SIG-M5 (cell line): ENCODE measurements around the gene AIFM1.

ENCODE experiments used
- DNase-seq: peaks from one replicate; lab custom pipeline; 2025; lab: John Stamatoyannopoulos, UW

Gene AIFM1

DNA sequence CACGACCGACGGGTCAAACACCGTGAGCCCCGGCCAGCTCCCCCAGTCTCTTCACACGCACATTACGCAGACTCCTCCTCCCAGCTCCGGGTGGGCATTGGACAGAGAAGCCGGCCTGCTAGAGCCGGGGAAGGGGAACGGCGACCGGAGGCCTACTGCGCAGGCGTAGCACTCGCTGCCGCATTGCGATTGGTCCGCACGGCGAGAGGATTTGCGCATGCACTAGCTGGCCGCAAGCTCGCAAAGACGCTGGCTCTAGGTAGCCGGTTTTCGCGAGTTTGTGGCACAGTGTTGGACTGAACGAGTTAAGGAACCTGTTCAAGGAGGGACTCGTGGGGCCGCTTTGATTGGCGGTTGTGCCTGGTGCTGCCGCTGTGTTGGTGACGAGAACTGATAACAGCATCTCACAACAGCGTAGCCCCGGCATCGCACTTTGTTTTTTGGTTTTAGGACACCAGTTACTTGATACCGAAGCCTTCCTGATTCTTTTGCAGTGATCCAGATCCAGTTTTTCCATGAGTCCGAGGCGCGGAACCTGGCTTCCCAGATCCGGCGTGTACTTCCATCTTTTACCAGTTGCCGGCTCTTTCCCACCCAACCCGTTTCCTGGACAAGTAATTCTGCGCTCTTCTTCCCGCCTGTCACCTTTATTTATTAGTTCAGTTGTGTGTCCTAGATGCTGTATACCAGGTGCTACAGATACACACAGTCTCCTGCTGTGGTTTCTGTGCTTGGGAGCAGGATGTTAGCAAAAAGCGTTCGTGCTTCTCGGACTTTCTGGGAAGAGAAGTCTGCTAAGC is at the start of gene AIFM1:
AIFM1 (minus strand) TSS at position 139 of the 800 bp plus-strand sequence. CDS start 185 bp downstream, outside the sequence.
- peak; percentile 60 for DNase-seq

DNA sequence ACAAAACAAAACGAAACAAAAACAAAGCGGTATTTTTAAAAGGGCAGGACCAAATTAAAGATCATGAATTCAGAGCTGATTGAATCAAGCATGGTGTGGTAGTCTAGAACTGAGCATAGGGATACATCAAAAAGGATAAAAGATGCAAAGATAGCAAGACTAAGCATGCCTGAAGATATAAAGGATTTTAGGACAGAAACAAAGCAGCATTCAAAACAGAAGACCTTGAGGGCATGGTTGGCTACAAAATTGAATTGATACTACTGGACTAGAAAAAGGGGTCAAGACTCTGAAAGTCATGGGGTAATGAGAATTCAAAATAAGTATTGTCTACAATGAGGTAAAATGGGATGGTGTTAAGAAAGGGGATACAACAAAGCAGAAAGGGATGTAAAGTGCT is 47.7 kb upstream of the AIFM1 start:
- DNase-seq = no peak

DNA sequence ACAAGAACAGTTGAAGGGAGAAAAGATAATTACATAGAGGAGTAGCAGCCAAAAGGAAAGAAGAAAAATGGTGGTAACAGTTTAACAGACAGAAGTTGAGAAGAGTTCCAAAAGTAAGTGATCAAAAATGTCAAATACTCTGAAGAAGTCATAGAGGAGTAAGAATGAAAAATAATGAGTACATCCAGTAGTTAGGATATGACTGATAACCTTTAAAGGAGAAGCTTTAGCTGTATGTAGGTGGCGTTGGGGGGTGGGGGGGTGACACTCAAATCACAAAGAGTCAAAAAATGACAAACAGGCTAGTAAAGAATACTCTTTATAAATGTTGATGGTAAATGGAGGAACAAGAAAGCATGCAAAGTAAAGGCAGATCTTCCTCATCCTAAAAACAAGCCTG is 46.7 kb upstream of the AIFM1 start:
- no peak for DNase-seq

DNA sequence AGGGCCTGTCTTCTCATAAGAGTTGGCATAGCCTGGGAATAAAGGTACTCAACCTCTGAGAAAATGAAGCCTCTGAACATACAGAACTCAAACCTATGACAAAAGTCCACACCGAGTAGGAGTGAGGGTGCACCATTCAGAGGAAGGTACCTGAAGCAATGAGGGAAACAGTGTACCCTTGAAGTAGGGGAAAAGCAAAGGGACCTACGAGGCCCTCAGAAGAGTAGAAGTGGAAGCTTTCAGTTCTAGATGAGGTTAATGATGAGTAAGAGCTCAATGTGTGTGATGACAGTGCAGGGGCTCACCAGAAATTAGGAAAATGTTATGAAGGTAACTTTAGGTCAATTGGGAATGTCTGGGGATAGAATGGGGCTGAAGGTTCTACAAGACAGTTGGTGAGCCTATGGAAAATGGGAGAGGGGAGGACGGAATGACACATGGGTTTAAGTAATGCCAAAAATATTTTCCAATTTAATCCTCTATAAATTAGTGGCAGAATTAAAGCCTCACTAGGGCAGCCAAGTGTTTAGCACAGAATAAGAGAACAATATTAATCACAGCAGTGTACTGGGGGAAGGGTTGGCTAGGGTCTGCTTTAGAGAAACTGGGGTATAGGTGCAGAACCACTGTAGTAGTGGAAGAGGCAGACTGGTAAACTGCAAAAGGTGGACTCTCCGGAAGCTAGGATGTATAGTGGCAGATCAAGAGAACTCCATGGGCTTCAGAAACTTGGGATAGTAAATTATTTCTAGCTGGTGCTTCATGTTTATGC is 46.0 kb upstream of the AIFM1 start:
- DNase-seq = no peak

DNA sequence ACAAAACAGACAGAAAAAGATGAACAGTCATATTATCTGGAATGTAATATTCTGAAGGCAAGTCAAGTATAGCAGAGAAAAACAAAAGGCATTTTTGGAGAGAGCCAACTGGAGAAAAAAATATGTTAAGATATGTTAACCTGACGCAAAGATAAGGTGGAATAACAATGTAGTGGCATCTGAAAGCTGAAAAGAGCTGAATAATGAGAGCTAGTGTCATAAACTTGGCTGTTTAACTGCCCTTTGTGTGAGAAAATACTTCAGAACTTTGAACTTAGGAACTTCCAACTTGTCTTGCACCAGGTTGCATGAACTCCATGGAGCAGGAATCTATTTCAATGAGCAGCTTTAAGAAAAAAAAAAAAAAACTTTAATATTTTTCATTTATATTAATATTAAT is 39.0 kb upstream of the AIFM1 start:
- DNase-seq = no peak

DNA sequence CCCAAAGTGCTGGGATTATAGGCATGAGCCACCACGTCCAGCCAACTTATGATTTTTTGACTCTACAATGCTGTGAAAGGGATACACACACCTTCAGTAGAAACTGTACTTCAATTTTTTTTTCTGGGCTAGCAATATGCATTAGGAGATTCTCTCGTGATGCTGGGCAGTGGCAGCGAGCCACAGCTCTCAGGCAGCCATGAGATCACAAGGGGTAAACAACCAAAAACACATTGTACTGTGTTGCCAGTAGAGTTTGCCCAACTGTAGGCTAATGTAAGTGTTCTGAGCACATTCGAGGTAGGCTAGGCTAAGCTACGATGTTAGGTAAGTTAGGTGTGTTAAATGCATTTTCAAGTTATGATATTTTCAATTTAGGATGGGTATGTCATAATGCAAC is 31.8 kb upstream of the AIFM1 start:
- DNase-seq = no peak

DNA sequence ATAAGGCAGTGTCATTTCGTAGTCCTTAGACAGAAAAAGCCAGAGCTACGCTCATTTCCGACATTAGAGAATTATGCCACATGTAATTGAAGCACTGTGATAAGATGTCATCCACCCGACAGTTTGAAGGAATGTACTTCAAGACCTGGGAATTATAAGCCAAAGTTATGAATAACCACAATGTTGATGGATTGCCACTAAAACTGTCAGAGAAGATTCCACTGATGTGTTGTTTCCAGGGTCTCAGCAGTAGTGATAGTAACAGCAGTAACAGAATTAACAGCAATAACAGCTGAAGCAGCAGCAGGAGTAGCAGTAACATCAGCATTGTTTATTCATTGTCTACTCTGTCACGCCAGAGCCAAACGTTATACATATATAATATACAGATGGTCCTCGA is 30.8 kb upstream of the AIFM1 start:
- no peak for DNase-seq

DNA sequence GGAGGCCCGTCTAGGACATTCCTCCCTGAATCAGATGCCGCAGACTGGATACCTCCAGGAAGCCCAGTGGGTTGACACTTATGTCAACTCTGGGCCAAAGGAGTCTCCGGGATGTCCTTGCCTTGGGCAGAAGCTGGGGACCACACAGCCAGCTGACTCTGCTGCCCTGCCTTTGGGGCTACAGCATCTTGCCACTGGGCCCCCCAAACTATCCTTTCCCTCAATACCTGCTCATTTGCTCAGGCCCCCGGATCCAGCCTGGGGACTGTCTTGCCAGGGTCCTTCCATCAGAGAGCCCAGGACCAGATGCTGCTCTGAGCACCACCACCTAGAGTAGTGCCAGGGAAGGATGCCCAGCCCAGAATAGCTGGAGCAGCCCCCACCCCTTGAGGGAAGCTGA is 25.2 kb upstream of the AIFM1 start:
- DNase-seq = no peak

DNA sequence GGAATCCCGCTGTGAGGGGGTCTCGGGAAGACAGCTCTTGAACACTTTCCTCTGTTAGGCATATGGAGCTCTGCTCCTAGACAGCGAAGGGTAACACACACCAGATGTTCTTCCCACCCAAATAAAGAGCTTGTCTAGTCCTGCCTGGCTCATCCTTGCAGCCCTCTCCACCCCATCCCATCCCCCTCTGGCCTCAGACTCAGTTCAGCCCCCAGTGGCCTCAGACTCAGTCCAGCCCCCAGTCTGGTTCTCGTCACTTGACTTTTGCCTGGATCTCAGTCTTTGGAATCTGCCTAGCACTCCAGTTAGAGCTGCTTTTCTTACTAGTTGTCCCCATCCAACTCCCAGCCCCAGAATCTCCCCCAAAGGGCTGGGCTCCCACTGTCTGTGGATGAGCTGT is 21.0 kb upstream of the AIFM1 start:
- DNase-seq = no peak

DNA sequence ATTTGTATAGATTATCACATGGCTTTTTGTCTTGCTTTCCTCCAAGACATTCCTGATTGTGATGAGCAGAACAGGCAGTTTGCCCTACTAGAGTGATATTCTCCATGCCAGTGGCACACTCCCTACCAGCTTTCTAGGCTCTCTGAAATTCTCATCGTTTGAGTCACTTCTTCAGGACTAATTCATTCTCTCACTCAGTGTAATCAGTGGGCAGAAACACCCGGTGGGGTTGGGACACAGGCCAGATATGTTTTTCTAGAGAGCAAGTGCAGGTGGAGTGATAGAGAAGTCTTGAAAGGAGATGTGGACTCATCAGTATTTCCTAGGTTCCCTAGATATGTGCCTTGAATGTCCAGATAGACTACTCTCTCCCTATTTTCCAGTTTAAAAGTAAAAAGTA is 19.2 kb upstream of the AIFM1 start:
- no peak for DNase-seq

DNA sequence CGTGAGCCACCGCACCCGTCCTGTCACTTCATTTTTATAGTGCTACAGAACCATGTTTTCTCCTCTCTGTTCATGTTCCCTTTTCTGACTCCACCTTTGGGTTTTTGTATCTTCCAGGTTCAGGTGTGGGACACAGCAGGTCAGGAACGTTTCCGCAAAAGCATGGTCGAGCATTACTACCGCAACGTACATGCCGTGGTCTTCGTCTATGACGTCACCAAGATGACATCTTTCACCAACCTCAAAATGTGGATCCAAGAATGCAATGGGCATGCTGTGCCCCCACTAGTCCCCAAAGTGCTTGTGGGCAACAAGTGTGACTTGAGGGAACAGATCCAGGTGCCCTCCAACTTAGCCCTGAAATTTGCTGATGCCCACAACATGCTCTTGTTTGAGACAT is 18.5 kb upstream of the AIFM1 start:
- DNase-seq = no peak

DNA sequence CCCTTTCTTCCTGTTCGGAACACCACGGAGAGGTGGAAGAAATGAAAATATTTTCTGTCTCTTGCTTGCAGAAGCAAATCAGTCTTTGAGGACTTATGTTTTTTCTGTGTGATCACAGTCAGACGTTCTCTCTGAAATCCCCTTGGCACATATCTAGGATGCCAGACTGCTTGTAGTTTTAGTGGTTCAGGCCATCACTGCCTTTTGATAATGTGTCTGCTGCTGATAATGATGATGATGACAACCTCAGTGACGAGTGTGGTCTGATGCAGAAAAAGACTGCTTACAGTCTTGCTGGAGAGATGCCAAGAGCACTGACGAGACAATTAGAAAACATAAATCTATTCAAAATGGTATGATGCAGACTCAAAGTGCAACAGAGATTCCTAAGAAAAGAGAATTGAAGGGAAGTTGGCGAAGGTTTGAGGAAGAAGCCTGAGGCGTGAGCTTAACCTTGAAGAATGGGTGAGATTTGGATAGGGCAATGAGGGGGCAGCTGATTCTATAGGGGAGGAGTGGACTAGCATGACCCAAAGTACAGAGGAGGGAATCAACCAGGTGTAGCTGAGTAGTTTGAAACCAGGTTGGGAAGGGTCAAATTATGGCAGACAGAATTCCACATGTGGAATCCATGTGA is 14.1 kb upstream of the AIFM1 start:
- DNase-seq = no peak

DNA sequence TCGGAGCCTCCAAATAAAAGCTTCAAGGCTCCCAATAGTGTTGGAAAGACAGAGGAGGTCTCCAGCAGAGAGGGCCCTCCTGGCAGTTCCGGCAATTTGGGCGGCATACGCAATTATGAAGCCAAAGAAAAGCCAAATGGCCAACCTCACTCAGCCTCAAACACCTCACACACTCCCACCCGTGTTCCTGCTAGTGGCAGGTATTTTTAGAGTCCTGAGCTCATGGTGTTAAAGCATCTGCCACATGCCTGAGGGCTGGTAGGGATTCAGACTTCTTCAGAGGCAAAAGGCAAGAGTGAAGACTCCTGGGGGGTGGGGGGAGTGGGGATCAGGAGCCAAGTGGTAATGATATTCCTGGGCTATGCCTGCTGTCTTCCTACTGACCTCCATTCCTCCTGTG is 13.5 kb upstream of the AIFM1 start:
- DNase-seq = no peak

DNA sequence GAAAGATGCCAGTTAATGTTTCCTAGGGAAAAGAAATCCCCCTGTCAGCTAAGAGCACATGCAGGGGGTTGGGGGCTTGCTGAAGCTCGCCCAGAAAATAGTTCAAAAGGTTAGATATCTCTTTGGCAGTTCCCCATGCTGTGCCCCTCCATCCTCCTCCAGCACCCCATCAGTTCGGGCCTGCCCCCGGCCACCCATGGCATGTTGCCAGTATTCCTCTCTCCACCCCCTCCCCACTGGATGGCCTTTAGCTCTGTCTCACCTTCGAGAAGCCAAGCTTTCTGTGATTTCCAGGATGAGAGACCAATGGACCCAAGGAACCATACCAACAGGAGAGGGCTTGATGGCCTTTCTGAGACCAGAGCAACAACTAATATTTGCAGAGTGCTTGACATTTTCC is 11.3 kb upstream of the AIFM1 start:
- DNase-seq = no peak

DNA sequence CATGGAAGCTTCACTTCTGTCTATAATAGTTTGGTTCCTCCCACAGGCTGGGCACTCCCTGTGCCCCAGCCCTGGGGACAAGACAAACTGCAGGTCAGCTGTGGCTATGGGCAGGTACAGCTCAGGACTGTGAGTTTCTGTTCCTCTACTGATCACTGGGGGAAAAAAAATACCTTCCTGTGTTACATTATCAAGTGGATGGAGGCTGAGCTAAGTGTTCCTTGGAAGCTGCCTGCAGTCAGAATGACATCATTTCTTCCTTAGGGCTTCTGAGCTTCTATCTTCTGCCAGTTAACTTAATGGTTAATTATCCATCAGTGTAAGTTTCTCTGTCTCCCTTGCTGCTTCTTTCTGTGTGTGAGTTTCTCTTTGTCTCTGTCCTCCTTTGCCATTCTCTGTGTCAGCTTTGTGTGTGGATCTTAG is 10.7 kb upstream of the AIFM1 start:
- DNase-seq = no peak

DNA sequence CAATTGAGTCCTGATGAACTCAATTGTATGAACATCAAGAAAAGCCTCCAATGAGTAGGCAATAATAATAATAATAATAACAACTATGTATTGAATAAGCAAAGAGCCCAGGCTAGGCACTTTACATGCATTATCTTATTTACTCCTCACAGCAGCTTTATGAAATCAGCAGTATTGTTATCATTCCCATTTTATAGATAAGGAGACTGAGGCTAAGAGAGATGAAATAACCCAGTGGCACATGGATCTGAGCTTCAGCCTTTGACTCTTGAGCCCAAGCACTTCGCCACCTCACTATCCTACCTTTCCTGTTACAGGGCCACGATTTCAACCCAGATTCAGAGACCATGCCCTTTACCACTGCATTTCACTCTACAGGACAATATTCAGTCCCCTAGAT is 9.3 kb upstream of the AIFM1 start:
- no peak for DNase-seq

DNA sequence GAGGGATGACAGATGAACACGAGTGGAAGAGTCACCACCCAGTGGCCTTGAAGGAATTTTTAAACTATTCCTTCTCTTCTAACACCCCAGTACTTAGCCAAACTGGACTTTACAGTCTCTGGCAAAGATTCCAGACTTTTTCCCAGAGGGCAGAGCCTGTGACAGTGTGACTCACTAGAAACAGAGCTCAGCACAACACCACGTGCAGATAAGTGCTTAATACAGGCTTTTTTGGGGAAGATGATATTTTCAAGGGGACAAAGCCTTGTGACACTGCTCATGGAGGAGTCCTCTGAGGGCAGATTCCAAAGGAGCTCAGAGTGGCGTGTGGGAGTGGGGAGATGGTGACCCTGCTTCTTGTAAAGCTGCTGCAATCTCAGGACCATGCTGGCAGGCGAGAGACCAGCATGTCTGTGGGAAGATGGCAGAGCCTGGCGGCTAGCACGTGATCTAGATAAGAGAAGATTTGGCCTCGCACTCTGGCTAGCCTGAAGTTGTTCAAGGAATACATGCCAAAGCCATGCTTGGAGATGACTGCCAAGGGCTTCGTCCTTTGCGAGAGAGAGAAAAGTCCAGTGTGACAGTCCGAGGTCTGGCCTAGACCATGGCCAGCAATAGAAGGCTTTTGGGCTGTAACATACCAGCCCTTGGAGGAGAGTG is 8.5 kb upstream of the AIFM1 start:
- no peak for DNase-seq

DNA sequence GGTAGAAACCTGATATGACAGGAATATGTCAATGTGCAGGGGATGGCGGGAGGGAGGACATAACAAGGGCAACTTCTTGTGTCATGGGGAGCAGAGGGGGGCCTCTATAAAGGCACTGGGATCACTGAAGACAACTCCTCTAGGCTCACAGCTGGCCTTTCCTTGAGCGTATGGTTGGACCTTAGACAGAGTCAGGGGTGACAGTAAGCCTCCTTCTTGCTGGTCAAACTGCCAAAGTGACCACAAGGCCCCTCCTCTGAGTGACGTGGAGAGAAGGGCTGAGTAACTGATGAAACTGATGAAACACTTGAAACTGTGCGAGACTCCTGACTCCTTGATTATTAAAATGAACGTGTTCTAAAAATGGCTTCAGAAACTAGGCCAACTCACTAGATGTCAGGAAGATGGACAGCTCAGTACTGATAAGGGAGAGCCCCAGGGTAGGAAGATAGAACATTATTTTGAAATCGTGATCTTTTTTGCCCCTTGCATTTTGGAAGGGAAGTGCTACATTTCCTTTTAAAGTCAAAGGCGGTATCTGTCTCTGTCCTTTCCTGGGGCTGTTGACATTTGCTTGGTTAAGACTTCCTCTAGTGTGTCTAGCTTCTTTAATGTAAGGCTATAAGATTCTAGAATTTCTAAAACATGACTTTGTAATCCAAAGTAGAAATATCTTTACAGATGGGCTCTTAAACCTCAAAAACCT is 7.7 kb upstream of the AIFM1 start:
- DNase-seq = peak; percentile 6

DNA sequence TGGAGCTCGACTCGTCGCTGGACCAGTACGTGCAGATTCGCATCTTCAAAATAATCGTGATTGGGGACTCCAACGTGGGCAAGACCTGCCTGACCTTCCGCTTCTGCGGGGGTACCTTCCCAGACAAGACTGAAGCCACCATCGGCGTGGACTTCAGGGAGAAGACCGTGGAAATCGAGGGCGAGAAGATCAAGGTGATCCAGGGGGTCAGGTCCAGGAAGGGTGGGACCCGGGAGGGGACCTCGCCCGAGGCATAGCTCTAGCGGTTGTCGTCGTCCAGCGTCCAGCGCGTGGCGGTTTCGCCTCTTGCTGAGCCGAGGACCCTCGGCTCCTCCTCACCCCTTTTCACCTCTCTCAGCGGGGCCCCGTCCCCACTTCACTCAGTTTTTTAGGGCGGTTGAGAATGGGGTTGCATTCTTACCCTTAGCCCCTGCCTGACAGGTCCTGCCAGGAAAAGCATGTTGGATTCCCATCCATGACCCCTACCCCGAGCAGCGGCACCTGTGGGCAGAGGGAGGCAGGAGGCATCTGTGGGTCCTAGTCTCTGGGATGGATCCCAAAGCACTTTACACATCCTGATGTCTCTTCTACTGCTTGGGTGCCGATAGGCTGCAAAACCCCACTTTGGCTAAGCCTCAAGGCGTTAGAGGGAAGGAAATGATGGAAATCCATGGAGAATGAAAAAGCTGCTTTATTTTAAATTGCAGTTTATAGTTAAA is 6.6 kb upstream of the AIFM1 start:
- no peak for DNase-seq

DNA sequence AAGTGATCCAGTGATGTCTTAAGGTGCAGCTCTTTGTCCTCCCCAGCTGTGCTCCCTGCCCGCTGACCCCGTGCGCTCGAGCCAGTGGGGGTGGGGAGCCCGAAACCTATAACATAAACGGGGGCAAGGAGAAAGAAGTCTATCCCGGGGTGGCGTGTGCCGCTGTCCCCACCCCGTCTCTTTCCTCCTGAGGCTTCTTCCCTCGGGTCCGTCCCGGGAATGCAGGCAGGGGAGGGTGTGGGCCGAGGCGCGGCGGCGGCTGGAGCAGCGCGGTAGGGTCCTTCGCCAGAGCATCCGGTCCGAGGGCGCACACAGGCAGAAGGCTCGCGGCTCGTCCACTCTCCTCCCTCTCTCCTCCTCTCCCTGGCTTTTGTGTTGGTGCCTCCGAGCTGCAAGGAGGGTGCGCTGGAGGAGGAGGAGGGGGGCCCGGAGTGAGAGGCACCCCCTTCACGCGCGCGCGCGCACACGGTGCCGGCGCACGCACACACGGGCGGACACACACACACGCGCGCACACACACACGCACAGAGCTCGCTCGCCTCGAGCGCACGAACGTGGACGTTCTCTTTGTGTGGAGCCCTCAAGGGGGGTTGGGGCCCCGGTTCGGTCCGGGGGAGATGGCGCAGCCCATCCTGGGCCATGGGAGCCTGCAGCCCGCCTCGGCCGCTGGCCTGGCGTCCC is 5.9 kb upstream of the AIFM1 start, which contains the start of gene RAB33A:
RAB33A (plus strand) TSS at position 517 of the 681 bp plus-strand sequence; CDS start at position 618, 101 bp downstream.
- DNase-seq = no peak
